Effector memory CD4-positive, alpha-beta T cell (primary cell): ENCODE measurements around the gene NOS3.

Experiments
- DNase-seq, 3 donors: peaks; one replicate each; pipeline ENCODE4 v3.0.0-alpha.2; 2020
- H3K27ac ChIP-seq: 2 replicates; pipeline ENCODE4 v1.7.0; 2013; ENCODE audit warnings: mild to moderate bottlenecking, low read length, moderate library complexity; ENCODE audit not compliant: insufficient read depth, poor library complexity, severe bottlenecking
- H3K27me3 ChIP-seq: replicated peaks from 2 replicates; pipeline ENCODE4 v1.7.0; 2013; ENCODE audit warnings: mild to moderate bottlenecking, low read length; ENCODE audit not compliant: insufficient read depth, control insufficient read depth, poor library complexity, severe bottlenecking
- H3K36me3 ChIP-seq: 2 replicates; pipeline ENCODE4 v1.7.0; 2013; ENCODE audit warnings: mild to moderate bottlenecking, low read length, moderate library complexity; ENCODE audit not compliant: control insufficient read depth, insufficient read depth
- H3K4me1 ChIP-seq: 2 replicates; pipeline ENCODE4 v1.7.0; 2013; ENCODE audit warnings: low read length, mild to moderate bottlenecking; ENCODE audit not compliant: control insufficient read depth, insufficient read depth, poor library complexity, severe bottlenecking
- H3K4me3 ChIP-seq: 2 replicates; pipeline ENCODE4 v1.7.0; 2013; ENCODE audit warnings: low read length, low read depth, mild to moderate bottlenecking; ENCODE audit not compliant: insufficient read depth, poor library complexity, severe bottlenecking
- H3K9me3 ChIP-seq: 2 replicates; pipeline ENCODE4 v1.7.0; 2013; ENCODE audit warnings: mild to moderate bottlenecking, low read length, moderate library complexity; ENCODE audit not compliant: control insufficient read depth

NOS3 gene

GRCh38 chr7:150966002-150966401 is 24.8 kb upstream of the NOS3 start:
- no peaks in the 10 kb centered on the region for H3K36me3 ChIP-seq
- no peak for DNase-seq
- no peak overlapping the region for H3K27ac ChIP-seq
- no peak overlapping the region for H3K4me3 ChIP-seq
- H3K27me3 ChIP-seq: no peaks in the 10 kb centered on the region
- no peaks in the 10 kb centered on the region for H3K9me3 ChIP-seq
- no peaks in the 10 kb centered on the region for H3K4me1 ChIP-seq

- no peak for DNase-seq
- H3K27ac ChIP-seq: no peak overlapping the region
- no peaks in the 10 kb centered on the region for H3K9me3 ChIP-seq
- no peaks in the 10 kb centered on the region for H3K4me1 ChIP-seq
- no peak overlapping the region for H3K4me3 ChIP-seq
- no peaks in the 10 kb centered on the region for H3K36me3 ChIP-seq
- H3K27me3 ChIP-seq: no peaks in the 10 kb centered on the region
These were observed 23.5 kb upstream of the NOS3 start for GRCh38 chr7:150967349-150967748.

DNA sequence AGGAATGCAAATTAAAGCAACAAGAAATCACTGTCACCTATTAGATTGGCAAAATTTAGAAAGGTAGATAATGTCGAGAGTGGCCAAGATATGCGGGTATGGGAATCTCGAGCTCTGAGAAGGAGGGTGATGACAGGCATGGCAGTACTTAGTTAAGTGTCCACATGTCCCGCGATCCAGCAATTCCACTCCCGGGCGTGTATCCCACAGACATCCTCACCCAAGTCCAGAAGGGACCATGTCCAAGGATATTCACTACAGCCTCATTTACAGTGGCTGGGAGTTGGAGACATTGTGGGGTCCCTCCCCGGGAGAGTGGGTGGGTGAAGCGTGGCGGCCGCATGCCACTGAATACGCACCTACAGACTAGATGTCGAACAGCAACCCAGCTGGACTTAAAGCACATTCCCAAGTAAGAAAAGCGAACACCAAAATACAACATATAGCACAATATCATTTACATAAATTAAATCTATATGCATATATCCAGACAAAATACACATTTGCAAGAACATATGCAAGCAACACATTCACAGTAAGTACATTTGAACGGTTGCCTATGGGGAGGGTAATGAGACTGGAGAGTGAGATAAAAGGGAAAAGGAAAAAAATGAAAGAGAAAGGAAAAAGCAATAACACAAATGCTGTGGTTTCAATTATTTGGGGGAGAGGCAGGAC is 22.6 kb upstream of the NOS3 start:
- Histone ChIP-seq H3K4me1 (no peaks in the 10 kb centered on the region), H3K36me3 (no peaks in the 10 kb centered on the region), H3K9me3 (no peaks in the 10 kb centered on the region), H3K4me3 (no peak overlapping the region), H3K27ac (no peak overlapping the region), H3K27me3 (no peaks in the 10 kb centered on the region)
- DNase-seq: no peak

DNA sequence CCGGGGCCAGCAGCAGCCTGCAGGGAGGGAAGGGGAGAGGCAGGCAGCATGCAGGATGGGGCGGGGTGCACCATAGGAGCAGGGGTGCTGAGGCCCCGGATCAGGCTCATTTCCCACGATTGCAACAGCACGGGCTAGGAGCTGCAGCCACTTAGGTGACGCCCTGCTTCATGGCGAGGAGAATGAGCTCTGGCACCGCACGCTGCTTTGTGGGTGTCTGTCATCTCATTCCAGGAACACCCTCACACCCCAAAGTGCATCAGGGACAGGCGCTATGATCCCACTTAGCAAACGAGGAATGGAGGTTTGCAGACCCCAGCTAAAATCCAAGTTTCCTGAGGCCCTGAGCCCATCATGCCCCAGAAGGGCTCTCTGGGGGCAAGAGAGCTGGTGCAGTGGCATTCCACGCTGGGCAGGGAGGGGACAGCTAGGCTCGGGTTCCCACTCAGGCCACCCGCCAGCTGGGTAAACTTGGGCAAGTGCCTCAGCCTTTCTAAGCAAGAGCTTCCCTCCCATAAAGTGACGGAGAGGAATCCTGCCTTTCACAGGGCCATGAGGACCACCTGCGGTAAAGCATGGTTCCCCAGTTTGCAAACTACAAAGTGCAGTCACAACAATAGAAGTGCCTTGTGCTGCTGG is 22.0 kb upstream of the NOS3 start:
- DNase-seq: no peak
- H3K4me3 ChIP-seq: no peak overlapping the region
- H3K36me3 ChIP-seq: no peaks in the 10 kb centered on the region
- no peaks in the 10 kb centered on the region for H3K9me3 ChIP-seq
- peaks cover 6% of the 10 kb centered on the region for H3K4me1 ChIP-seq
- H3K27me3 ChIP-seq: no peaks in the 10 kb centered on the region
- H3K27ac ChIP-seq: no peak overlapping the region

DNA sequence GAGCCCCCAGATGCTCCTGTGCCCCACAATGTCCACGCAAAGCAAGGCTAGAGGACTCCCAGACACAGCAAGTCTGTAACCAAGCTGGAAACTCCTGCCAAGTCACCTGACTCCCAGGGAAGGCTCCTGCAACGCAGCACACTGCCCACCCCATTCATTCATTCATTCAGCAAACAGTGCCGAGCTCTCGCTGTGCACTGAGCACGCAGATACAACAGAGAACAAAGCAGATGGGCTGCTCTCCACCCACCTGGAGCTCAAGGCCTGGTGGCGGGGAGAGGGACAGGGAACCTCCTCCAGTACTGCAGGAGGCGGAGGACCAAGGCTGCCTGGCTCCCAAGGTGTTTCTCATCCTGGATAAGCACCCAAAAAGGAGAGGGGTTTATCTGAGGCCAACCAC is 21.3 kb upstream of the NOS3 start:
- Histone ChIP-seq H3K4me3 (no peak overlapping the region), H3K9me3 (no peaks in the 10 kb centered on the region), H3K27ac (no peak overlapping the region), H3K36me3 (no peaks in the 10 kb centered on the region), H3K27me3 (no peaks in the 10 kb centered on the region), H3K4me1 (peaks cover 11% of the 10 kb centered on the region)
- DNase-seq: no peak

DNA sequence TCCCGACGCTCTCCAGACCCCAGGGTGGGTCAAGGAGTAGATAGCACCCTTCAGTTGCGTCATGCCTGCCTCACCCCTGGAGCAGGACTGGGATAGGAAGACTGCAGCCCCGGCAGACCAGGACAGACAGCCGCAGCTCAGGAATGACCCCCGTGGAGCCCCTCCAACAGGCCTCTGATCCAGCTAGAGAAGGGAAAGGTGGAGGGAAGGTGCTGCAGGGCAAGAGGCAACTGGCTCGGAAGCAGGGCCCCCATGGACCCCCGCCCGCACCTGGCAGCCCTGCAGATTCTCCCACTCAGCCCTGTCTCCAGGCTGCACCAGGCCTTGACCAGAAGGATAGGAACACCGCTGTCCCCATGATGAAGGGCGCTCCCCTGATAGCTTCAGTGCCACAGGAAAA is 20.4 kb upstream of the NOS3 start:
- H3K27ac ChIP-seq: no peak overlapping the region
- H3K9me3 ChIP-seq: no peaks in the 10 kb centered on the region
- DNase-seq: no peak
- H3K36me3 ChIP-seq: no peaks in the 10 kb centered on the region
- H3K4me3 ChIP-seq: no peak overlapping the region
- no peaks in the 10 kb centered on the region for H3K27me3 ChIP-seq
- peaks cover 15% of the 10 kb centered on the region for H3K4me1 ChIP-seq

- Histone ChIP-seq H3K9me3 (no peaks in the 10 kb centered on the region), H3K4me1 (peaks cover 24% of the 10 kb centered on the region), H3K27ac (no peak overlapping the region), H3K27me3 (peaks cover 8% of the 10 kb centered on the region), H3K36me3 (no peaks in the 10 kb centered on the region), H3K4me3 (no peak overlapping the region)
- no peak for DNase-seq
These were observed 19.4 kb upstream of the NOS3 start for GRCh38 chr7:150971242-150972022.

- Histone ChIP-seq H3K27me3 (peaks cover 14% of the 10 kb centered on the region), H3K4me1 (peaks cover 30% of the 10 kb centered on the region), H3K36me3 (no peaks in the 10 kb centered on the region), H3K4me3 (no peak overlapping the region), H3K27ac (no peak overlapping the region), H3K9me3 (no peaks in the 10 kb centered on the region)
- DNase-seq: no peak
These were observed 18.8 kb upstream of the NOS3 start for GRCh38 chr7:150972023-150972468.

DNA sequence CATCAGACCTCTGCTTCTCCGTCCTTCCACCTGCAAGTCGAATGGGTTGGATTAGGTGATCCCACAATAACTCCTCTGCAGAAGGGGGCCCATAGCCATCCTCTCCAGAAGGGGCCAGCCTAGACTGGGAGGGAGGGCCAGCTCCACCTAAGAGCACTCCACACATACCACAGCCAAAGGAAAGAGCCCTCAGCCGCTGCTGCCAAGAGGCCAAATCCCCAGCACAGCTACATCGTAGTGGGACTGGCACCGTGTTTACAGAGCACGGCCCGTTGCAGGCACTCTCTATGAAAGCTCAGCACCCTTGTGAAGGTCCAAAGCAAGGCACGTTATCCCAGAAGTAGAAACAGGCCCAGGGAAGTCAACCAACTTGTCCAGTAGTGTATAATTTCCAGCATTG is 18.1 kb upstream of the NOS3 start:
- H3K9me3 ChIP-seq: no peaks in the 10 kb centered on the region
- H3K36me3 ChIP-seq: no peaks in the 10 kb centered on the region
- peaks cover 35% of the 10 kb centered on the region for H3K4me1 ChIP-seq
- no peak overlapping the region for H3K4me3 ChIP-seq
- DNase-seq: no peak
- H3K27ac ChIP-seq: no peak overlapping the region
- H3K27me3 ChIP-seq: peaks cover 16% of the 10 kb centered on the region
